ENCODE data around the gene ZNF664. TPM values are rescaled to one million over a fixed set of nuclear protein-coding genes. Genes with fewer than 3 reads are reported as not detected.

Gene ZNF664
- total RNA-seq, 4 donors from 2014 or later = 53.7 to 78.0 (median 73.3) TPM

- Histone ChIP-seq H3K36me3 (no peaks in the 10 kb centered on the region), H3K4me1 (peaks cover 0 to 11% (median 0%) of the 10 kb centered on the region in 4 donors), H3K4me3 (no peak overlapping the region), H3K27ac (no peak overlapping the region), H3K9me3 (no peaks in the 10 kb centered on the region), H3K27me3 (no peaks in the 10 kb centered on the region)
- TF ChIP-seq EP300 (IDR thresholded peaks at IDR 0.05) (no peak), POLR2A (IDR thresholded peaks at IDR 0.05) (no peak)
- TF ChIP-seq, protein P1, sequence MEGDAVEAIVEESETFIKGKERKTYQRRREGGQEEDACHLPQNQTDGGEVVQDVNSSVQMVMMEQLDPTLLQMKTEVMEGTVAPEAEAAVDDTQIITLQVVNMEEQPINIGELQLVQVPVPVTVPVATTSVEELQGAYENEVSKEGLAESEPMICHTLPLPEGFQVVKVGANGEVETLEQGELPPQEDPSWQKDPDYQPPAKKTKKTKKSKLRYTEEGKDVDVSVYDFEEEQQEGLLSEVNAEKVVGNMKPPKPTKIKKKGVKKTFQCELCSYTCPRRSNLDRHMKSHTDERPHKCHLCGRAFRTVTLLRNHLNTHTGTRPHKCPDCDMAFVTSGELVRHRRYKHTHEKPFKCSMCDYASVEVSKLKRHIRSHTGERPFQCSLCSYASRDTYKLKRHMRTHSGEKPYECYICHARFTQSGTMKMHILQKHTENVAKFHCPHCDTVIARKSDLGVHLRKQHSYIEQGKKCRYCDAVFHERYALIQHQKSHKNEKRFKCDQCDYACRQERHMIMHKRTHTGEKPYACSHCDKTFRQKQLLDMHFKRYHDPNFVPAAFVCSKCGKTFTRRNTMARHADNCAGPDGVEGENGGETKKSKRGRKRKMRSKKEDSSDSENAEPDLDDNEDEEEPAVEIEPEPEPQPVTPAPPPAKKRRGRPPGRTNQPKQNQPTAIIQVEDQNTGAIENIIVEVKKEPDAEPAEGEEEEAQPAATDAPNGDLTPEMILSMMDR (IDR thresholded peaks at IDR 0.05) = no peak
- WGBS, 2 donors = 96 to 100% methylated on average over 1 of the region's 1 CpG
- no peak for DNase-seq (ENCODE audit: low spot score in 2 of 2)
Measured at GRCh38 chr12:124055066-124055465, 82.1 kb downstream of the ZNF664 start.

GRCh38 chr12:124057691-124058090, 84.7 kb downstream of the ZNF664 start:
- Histone ChIP-seq H3K27ac (no peak overlapping the region), H3K4me3 (no peak overlapping the region), H3K4me1 (peaks cover 0 to 11% (median 0%) of the 10 kb centered on the region in 4 donors), H3K36me3 (no peaks in the 10 kb centered on the region), H3K27me3 (no peaks in the 10 kb centered on the region), H3K9me3 (no peaks in the 10 kb centered on the region)
- TF ChIP-seq, protein P1 (IDR thresholded peaks at IDR 0.05) = no peak
- TF ChIP-seq EP300 (IDR thresholded peaks at IDR 0.05) (no peak), POLR2A (IDR thresholded peaks at IDR 0.05) (no peak)
- no peak for DNase-seq (ENCODE audit: low spot score in 2 of 2)
- WGBS, 2 donors = 69 to 73% methylated on average over 2 of the region's 2 CpGs

- H3K4me3 ChIP-seq = no peak overlapping the region
- WGBS, 2 donors = 88 to 95% methylated on average over 3 of the region's 3 CpGs
- no peaks in the 10 kb centered on the region for H3K4me1 ChIP-seq
- DNase-seq (ENCODE audit: low spot score in 2 of 2) = no peak
- H3K27me3 ChIP-seq = no peaks in the 10 kb centered on the region
- H3K36me3 ChIP-seq = no peaks in the 10 kb centered on the region
- H3K27ac ChIP-seq = no peak overlapping the region
- no peaks in the 10 kb centered on the region for H3K9me3 ChIP-seq
- TF ChIP-seq, protein P1 (IDR thresholded peaks at IDR 0.05) = no peak
- TF ChIP-seq EP300 (IDR thresholded peaks at IDR 0.05) = no peak
- TF ChIP-seq POLR2A (IDR thresholded peaks at IDR 0.05) = no peak
Measured at GRCh38 chr12:124059752-124060151, 86.7 kb downstream of the ZNF664 start.

Small RNA genes within 50 kb of the gene (small RNA-seq; reads per million reads assigned to genes)
- not detected for gene AC068790.4
- not detected for gene AC068790.6

Other genes starting within 250 kb of the ZNF664 start
- 1 to 10 TPM in 1 of 4 donors, not detected in 3; 3.1 TPM for gene DNAH10, start 210.9 kb upstream of the ZNF664 start, total RNA-seq
- 10 to 100 TPM; 41.0 to 46.8 (median 42.6) TPM for gene CCDC92, start 384 bp upstream of the ZNF664 start, total RNA-seq

All from tibial nerve (tissue), 4 donors.